Mucosa of stomach (tissue), 1 donor: Measurements from ENCODE around the gene TMPO.
A peak's percentile ranks its signal among the peaks of the same experiment; 100 is the strongest.
"Not testable (repeated sequence)": the region's sequence is repeated elsewhere in the genome, so short reads cannot be mapped to it uniquely, and the experiment has no call there.

ENCODE experiments used
- H3K27me3 ChIP-seq: one replicate; pipeline ENCODE4 v1.7.0; 2013; ENCODE audit warnings: mild to moderate bottlenecking, low read length; ENCODE audit not compliant: control insufficient read depth, insufficient read depth
- H3K36me3 ChIP-seq: one replicate; pipeline ENCODE4 v1.7.0; 2013; ENCODE audit warnings: low read length; ENCODE audit not compliant: control insufficient read depth, insufficient read depth
- H3K4me1 ChIP-seq: one replicate; pipeline ENCODE4 v1.7.0; 2013; ENCODE audit warnings: mild to moderate bottlenecking, low read length; ENCODE audit not compliant: control insufficient read depth, insufficient read depth
- H3K4me3 ChIP-seq: one replicate; pipeline ENCODE4 v1.7.0; 2013; ENCODE audit warnings: low read length
- H3K9ac ChIP-seq: one replicate; pipeline ENCODE4 v1.7.0; 2013; ENCODE audit warnings: mild to moderate bottlenecking, low read length, moderate library complexity
- H3K9me3 ChIP-seq: one replicate; pipeline ENCODE4 v1.7.0; 2013; ENCODE audit warnings: mild to moderate bottlenecking, low read length, moderate library complexity; ENCODE audit not compliant: control insufficient read depth
- donor health status: Pancreatic carcinoma.

TMPO gene

DNA sequence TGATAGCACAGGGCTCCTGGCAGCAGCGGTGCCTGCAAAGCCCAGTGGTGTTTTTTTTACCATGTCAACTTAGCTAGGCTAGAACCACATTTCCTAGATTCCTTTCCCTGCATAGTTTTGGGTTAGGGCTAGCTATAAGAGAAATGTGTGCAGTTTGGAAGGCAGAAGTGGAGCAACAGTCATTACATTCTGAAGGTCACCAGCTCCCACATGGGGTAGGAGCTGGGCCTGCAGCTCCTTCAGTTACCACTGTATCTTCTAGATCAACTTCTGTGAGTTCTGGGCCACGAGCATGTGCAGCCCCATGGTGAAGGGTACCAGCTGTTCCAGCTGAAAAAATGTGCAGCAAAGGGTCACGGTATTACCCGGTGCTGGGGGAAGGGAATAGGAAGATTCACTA lies 75.8 kb downstream of the TMPO start:
- H3K4me1 ChIP-seq, result peaks cover 5% of the 10 kb centered on the region
- H3K9me3 ChIP-seq, result no peaks in the 10 kb centered on the region
- no peaks in the 10 kb centered on the region for H3K36me3 ChIP-seq
- H3K27me3 ChIP-seq, result no peaks in the 10 kb centered on the region
- H3K9ac ChIP-seq, result no peak overlapping the region
- no peak overlapping the region for H3K4me3 ChIP-seq

DNA sequence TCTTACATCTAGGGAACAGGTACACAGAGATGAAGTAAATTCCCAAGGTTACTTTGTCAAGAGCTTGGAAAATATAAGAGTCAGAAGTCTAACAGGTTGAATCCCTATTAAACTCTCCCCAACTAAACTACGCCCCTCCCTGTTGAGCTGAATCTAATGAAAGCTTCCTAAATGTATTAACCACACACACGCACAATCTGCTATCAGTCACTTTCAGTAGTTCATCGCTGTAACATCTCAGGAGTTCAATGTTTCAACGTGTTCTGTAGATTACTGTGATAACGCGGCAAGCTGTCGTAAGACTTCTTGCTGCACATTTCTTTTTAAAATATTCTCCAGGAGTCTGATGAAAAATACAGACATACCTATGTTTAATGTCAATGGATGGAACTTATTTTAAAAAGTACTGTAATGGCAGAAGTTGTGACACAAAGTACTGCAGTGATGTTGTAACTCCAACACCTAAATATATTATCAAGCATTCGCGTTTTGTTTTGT lies 77.5 kb downstream of the TMPO start:
- Histone ChIP-seq H3K4me3 (peak overlapping the region; percentile 35), H3K27me3 (no peaks in the 10 kb centered on the region), H3K36me3 (peaks cover 2% of the 10 kb centered on the region), H3K9me3 (no peaks in the 10 kb centered on the region), H3K9ac (peak overlapping the region; percentile 84), H3K4me1 (peaks cover 5% of the 10 kb centered on the region)

GRCh38 chr12:98593351-98594049 lies 78.1 kb downstream of the TMPO start, which contains the start of gene SLC25A3:
Gene SLC25A3, plus strand, starts transcription at chr12:98593686. Its CDS starts 293 bp downstream, at chr12:98593979.
- Histone ChIP-seq H3K9me3 (no peaks in the 10 kb centered on the region), H3K27me3 (no peaks in the 10 kb centered on the region), H3K36me3 (peaks cover 8% of the 10 kb centered on the region), H3K4me1 (peaks cover 5% of the 10 kb centered on the region), H3K4me3 (peak within 1 kb of the TSS; percentile 88), H3K9ac (peak within 1 kb of the TSS; percentile 96)

DNA sequence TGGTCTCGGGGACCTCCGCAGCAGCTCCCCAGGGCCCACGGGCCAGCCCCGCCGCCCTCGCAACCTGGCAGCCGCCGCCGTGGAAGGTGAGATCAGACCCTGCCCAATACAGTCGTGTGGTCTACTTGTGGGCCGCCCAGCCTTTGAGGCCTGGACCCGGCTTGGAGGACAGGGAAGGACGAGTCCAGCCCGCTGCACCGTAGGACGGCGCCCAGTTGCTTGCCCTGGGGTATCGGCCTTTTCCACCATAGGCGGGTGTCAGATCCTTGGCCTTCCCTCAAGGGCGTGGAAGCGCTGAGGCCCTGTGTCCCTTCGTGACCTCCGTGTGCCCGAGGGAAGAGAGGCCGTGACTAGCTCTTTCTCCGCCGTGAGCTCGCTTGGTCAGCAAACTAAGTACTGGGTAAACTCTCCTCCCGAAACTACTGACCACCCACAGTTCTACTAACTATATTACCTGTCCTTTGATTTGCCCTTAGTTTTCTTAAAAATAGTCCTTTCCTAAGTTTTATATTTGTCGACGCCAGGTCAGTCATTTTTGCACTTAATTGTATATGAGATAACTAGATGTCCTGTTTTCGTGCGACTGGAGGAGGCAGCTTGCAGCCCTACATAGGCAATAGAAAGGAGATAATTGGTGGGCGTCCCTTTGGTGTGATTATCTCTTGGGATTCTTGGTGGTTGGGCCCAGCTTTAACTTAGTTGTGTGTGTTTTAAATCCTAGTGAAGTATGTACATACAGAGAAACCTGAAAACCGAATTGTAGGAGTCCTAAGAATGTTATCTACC lies 78.9 kb downstream of the TMPO start:
- no peaks in the 10 kb centered on the region for H3K9me3 ChIP-seq
- H3K9ac ChIP-seq, result peak overlapping the region; percentile 96
- peaks cover 10% of the 10 kb centered on the region for H3K36me3 ChIP-seq
- peaks cover 5% of the 10 kb centered on the region for H3K4me1 ChIP-seq
- H3K4me3 ChIP-seq, result peak overlapping the region; percentile 88
- H3K27me3 ChIP-seq, result no peaks in the 10 kb centered on the region

DNA sequence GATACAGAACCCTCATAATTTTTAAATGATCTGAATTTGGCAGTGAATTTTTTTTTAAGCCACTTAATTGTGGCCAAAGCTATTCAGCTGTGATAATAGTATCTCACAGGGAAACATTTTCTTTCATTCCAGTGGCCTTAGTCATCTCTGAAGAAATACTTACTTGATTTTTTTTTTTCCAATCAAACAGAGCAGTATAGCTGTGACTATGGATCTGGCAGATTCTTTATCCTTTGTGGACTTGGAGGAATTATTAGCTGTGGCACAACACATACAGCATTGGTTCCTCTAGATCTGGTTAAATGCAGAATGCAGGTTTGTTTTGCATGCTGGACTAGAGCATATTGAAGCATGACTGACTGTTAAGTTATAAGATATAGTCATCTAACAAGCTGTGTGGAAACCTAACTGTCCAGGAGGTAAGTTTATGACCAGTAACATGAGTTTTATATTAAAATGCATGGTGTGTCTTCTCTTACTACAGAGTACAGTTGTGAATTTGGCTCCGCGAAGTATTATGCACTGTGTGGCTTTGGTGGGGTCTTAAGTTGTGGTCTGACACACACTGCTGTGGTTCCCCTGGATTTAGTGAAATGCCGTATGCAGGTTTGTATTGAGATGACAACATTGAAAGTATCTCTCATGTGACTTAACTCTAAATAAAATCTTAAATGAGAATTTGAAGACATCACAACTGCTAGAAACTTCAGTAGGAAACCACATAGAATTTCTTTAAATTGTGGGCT lies 80.0 kb downstream of the TMPO start:
- peaks cover 5% of the 10 kb centered on the region for H3K4me1 ChIP-seq
- no peaks in the 10 kb centered on the region for H3K9me3 ChIP-seq
- peak overlapping the region; percentile 88 for H3K4me3 ChIP-seq
- H3K36me3 ChIP-seq, result peaks cover 18% of the 10 kb centered on the region
- no peaks in the 10 kb centered on the region for H3K27me3 ChIP-seq
- peak overlapping the region; percentile 96 for H3K9ac ChIP-seq

DNA sequence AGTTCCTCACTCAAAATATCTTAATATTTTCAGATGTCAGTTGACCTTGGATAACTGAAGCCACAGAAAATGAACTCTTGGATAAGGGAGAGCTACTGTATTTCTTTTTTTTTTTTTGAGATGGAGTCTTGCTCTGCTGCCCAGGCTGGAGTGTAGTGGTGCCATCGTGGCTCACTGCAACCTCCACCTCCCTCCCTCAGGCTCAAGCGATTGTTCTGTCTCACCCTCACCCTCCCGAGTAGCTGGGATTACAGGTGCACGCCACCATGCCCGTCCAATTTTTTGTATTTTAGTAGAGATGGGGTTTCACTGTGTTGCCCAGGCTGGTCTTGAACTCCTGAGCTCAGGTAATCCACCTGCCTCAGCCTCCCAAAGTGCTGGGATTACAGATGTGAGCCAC lies 81.9 kb downstream of the TMPO start:
- H3K9ac ChIP-seq, H3K27me3 ChIP-seq, H3K4me1 ChIP-seq, H3K4me3 ChIP-seq, H3K9me3 ChIP-seq: not testable (repeated sequence)
- H3K36me3 ChIP-seq, result peaks cover 18% of the 10 kb centered on the region
